HUES64 (cell line): ENCODE measurements around the gene HPN.

Source experiments
- H3K27ac ChIP-seq: 2 replicates; pipeline ENCODE4 v1.7.0; 2013; ENCODE audit warnings: low read depth, low read length, inconsistent platforms
- H3K27me3 ChIP-seq: 2 replicates; pipeline ENCODE4 v1.6.1; 2013; ENCODE audit warnings: mild to moderate bottlenecking, low read length; ENCODE audit not compliant: insufficient read depth
- H3K36me3 ChIP-seq: 2 replicates; pipeline ENCODE4 v1.6.1; 2013; ENCODE audit warnings: mild to moderate bottlenecking, low read length; ENCODE audit not compliant: insufficient read depth
- H3K4me1 ChIP-seq: 2 replicates; pipeline ENCODE4 v1.6.1; 2013; ENCODE audit warnings: mild to moderate bottlenecking, low read length, moderate library complexity; ENCODE audit not compliant: insufficient read depth
- H3K4me3 ChIP-seq: 2 replicates; pipeline ENCODE4 v1.5.1; 2013; ENCODE audit warnings: mild to moderate bottlenecking, low read length, moderate library complexity
- H3K9ac ChIP-seq: 2 replicates; pipeline ENCODE4 v1.6.1; 2013; ENCODE audit warnings: mild to moderate bottlenecking, low read depth, low read length
- H3K9me3 ChIP-seq: 2 replicates; pipeline ENCODE4 v1.6.1; 2013; ENCODE audit warnings: low read depth, low read length; ENCODE audit not compliant: insufficient read depth
- WGBS: fragments of 150-250, 120-280 bp; methylation state at CpG from one replicate; pipeline ENCODE4 v1.1.7; 2013; ENCODE audit warnings: missing lambda C conversion rate; 5-methylcytosine and 5-hydroxymethylcytosine counted together

The HPN gene

DNA sequence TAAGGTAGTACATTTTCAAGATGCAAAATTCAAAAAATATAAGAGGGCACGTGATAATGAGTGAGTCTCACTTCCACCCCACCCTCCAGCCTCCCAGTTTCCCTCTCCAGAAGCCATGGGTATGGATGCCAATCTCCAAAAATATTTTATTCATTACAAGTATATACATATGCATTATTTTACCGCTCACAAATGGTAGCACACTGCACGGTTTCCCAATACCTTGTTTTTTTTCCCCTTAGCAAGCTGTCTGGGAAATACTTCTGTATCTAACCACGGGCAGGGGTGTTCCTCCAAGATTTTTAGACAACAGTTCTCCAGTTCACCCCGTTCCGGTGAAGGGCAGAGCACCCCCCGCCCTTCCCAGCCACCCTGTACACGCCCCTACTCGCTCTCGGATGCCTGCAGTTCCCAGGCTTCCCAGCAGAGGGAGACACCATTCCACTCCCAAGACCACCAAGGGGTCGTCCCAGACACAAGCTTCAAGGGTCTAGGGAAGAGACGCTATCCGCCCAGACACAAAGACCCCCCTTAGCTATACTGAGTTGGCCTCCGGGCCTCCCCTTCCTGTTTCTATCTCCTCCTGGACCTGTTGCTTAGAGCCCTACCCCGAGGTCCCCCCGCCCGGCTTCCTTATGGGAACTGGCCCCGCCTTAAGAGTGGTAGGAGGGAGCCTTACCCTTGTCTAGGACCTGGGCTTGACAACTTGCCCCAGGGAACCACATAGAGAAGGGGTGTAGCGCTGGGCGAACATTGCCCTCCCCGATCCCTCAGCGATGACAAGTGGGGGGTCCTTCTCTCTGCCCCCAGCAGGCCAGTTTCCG is 73.0 kb downstream of the HPN start:
- H3K27ac ChIP-seq, result no peak overlapping the region
- peaks cover 14% of the 10 kb centered on the region for H3K4me1 ChIP-seq

DNA sequence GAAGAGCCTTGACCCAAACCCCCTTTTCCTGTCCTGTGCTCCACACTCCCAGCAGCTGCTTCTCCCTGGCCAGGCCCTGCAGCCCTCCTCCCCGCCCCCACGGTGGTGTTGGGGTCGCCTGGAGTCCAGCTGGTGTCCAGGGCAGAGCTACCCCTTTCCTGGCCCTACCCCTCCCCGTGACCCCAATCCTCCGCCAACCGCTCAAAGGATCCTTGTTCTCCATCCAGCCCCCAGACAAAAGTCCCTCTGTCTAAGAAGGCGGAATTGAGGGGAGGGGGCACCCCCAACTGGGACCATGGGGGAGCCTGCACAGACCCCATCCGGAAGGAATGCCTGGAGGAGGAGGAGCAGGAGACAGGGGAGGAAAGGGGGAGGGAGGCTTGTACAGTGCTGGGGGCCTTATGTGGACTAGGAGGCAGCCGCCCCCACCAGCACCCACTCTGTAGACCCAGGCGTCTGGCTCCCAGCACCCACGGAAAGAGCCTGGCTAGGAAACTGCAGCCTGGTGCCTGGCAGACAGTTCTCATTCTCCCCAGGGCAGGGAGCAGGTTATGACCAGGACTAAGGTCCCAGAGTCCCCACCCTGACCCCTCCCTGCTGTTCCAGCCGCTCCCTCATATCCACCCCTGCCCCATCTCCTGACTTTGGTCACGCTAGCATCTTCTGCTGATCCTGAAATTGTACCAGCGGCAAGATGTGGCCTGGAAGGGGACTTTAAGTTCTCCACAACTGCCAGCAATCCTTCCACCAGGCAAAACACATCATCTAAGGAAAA is 73.8 kb downstream of the HPN start, which contains the start of gene FXYD3:
TSS of gene FXYD3 (plus strand) at position 647 of the 775 bp plus-strand sequence. CDS start 3,554 bp downstream, outside the sequence.
- Histone ChIP-seq H3K27me3 (no peaks in the 10 kb centered on the region), H3K4me1 (peaks cover 14% of the 10 kb centered on the region), H3K27ac (no peak within 1 kb of the TSS), H3K9ac (no peak within 1 kb of the TSS), H3K4me3 (peak within 1 kb of the TSS; percentile 47), H3K36me3 (no peaks in the 10 kb centered on the region), H3K9me3 (no peaks in the 10 kb centered on the region)
- 71% methylated on average over 14 of the region's 14 CpGs for WGBS

More for the DNA sequence above, 73.0 kb downstream of the HPN start:
- H3K4me3 ChIP-seq, result peak overlapping the region; percentile 47
- no peaks in the 10 kb centered on the region for H3K9me3 ChIP-seq
- no peaks in the 10 kb centered on the region for H3K36me3 ChIP-seq
- H3K27me3 ChIP-seq, result no peaks in the 10 kb centered on the region
- 19% methylated on average over 23 of the region's 23 CpGs for WGBS
- no peak overlapping the region for H3K9ac ChIP-seq
